Ammon's horn (tissue), 1 donor: ENCODE results near the gene GALNT12.

Source experiments
- DNase-seq: peaks from one replicate; pipeline ENCODE4 v3.0.0-alpha.2; 2016; ENCODE audit warnings: low spot score

Gene GALNT12

GRCh38 chr9:98880311-98881015 is 73.0 kb downstream of the GALNT12 start:
- no peak for DNase-seq

GRCh38 chr9:98881356-98881755 is 73.9 kb downstream of the GALNT12 start:
- DNase-seq = no peak

GRCh38 chr9:98881836-98882568 is 74.5 kb downstream of the GALNT12 start:
- no peak for DNase-seq

GRCh38 chr9:98882569-98882923 is 75.1 kb downstream of the GALNT12 start:
- no peak for DNase-seq

GRCh38 chr9:98883276-98883675 is 75.8 kb downstream of the GALNT12 start:
- DNase-seq = no peak

- no peak for DNase-seq
Observed at GRCh38 chr9:98884849-98885248, 77.4 kb downstream of the GALNT12 start.

GRCh38 chr9:98885575-98886295 is 78.3 kb downstream of the GALNT12 start:
- no peak for DNase-seq

GRCh38 chr9:98886691-98887229 is 79.3 kb downstream of the GALNT12 start:
- no peak for DNase-seq

GRCh38 chr9:98887918-98888510 is 80.5 kb downstream of the GALNT12 start:
- DNase-seq = no peak

GRCh38 chr9:98888801-98889421 is 81.4 kb downstream of the GALNT12 start:
- no peak for DNase-seq

GRCh38 chr9:98890256-98890655 is 82.8 kb downstream of the GALNT12 start:
- DNase-seq = no peak

GRCh38 chr9:98892288-98892687 is 84.8 kb downstream of the GALNT12 start:
- no peak for DNase-seq

- DNase-seq = no peak
Observed at GRCh38 chr9:98892690-98893089, 85.2 kb downstream of the GALNT12 start.

- DNase-seq = no peak
Observed at GRCh38 chr9:98894171-98894570, 86.7 kb downstream of the GALNT12 start.

- no peak for DNase-seq
Observed at GRCh38 chr9:98894761-98895160, 87.3 kb downstream of the GALNT12 start.

- no peak for DNase-seq
Observed at GRCh38 chr9:98896632-98897031, 89.2 kb downstream of the GALNT12 start.

GRCh38 chr9:98897745-98898144 is 90.3 kb downstream of the GALNT12 start:
- no peak for DNase-seq

- DNase-seq = peak; percentile 20
Observed at GRCh38 chr9:98899408-98900056, 92.1 kb downstream of the GALNT12 start.
